GM18499 (cell line): ENCODE results near the gene PRAF2.

Source experiments
- ATAC-seq: cut with Tn5 transposase; IDR thresholded peaks from one replicate; pipeline ENCODE4 v1.9.1; 2021; ENCODE audit warnings: moderate number of reproducible peaks; ENCODE audit not compliant: insufficient read depth, unreplicated experiment

Gene PRAF2

DNA sequence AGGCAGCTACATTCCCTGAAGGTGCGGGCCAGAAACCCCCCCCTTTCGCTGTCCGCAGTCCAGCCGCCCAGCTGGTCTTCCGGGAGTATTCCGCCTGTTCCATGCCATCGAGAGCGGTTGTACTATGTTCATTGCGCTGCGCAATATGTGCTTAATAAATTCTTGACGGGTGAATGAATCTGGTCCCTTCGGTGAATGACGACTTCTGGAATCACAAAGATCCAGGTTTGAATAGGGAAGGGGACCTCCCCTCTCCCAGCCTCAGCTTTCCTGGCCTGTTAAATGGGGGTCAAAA is 29.9 kb downstream of the PRAF2 start:
- no peak for ATAC-seq

DNA sequence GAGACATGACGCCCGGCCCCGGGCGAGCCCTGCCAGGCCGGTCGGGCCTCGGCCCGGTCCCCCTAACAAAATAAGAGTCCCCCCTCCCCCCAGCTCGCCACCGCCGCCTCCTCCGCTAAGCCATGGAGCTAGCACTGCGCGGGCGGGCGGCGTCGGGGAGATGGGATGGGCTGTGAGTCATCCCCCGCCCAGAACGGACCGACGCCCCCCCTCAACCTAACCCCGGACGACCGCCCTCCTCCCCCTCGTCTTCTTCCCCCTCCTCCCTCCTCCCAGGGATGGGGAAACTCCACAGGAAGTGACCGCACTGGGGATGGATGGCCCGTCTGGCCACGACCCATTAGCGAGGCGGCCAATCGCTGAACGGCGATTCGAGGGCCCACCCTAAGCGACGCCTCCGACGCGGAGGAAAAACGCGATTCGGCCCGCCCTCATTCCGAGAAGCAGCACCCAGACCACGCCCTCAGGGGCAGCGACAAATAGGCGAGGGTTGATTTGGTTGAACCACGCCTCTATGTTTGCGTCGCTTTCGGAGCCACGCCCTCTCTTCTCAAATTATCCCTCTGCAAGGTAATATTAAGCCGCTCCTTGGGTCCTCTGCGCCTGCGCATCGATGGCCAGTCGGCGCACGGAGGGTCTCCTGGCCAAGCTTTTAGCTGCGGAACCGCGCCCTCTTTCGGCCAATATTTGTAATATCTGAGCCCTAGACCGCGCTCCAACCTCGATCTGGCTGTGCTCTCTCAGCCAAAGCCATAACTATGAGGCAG is 30.4 kb downstream of the PRAF2 start, which contains the start of gene TFE3:
TFE3 (minus strand) TSS at position 138 of the 767 bp plus-strand sequence; CDS start at position 7, 131 bp downstream.
- ATAC-seq: peak; percentile 80

DNA sequence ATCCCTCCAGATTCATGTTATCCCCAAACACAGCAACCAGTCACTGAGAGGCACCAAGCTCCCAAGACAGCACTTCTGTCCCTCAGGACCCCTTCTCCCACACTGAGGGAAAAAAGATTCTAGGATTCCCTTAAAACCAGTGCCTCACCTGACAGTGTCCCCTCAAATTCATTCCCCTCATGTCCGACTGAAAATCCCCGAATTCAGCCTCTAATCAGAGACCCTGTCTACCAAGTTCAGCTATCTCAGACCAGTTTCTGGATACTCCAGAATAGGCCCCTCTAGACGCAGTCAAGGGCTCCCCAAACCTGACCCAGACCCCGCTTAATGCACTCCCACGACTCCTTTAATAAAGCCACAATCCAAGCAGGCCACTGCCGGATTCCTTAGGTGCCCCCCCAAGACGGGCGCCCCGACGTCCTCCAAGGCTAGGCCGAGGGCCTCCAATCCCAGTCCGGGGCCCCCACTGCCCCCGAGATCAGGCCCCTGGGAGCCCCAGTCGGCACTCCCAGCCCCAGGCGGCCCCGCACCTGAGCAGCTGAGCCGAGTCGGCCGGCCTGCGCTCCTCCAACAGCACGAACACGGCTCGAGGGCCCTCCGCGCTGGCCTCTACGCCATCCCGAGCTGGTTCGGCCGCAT is 31.1 kb downstream of the PRAF2 start:
- ATAC-seq: no peak

DNA sequence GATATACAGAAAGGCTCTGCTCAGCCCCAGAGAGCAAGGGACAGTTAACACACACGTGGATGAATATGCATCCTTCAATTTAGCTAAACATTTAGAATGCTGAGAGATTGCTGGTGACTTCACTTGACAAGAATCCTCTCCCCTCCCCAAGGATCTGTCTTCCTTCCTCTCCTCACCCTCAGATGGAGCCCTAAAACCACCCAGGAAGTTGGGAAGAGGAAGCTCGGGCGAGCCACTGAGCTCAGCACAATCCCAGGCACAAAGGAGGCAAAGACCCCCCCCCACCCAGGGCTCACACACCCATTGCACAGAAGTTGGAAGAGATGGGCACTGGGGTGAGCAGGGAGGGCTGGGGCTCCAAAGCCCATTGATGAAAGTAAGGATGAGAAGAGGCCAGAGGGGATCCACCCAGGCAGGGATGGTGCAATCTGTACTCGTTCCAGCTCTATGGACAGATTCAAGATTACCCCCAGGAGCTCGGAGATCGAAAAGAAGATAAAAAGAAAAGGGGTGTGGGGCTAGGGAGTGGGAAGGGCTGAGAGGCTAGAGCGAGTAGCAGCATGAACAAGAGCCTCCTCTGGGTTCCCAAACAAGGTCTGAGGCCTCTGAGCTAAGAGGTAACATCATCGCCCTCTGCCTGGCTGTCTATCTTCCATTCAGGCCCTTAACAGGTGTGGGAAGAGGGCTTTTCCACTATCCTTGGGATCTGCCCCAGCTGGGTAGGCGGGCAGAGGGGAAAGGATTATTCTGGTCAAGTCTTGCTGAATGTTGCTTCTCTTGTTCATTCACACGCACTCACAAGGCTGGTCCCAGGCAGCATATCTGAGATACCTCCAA is 31.8 kb downstream of the PRAF2 start:
- no peak for ATAC-seq

DNA sequence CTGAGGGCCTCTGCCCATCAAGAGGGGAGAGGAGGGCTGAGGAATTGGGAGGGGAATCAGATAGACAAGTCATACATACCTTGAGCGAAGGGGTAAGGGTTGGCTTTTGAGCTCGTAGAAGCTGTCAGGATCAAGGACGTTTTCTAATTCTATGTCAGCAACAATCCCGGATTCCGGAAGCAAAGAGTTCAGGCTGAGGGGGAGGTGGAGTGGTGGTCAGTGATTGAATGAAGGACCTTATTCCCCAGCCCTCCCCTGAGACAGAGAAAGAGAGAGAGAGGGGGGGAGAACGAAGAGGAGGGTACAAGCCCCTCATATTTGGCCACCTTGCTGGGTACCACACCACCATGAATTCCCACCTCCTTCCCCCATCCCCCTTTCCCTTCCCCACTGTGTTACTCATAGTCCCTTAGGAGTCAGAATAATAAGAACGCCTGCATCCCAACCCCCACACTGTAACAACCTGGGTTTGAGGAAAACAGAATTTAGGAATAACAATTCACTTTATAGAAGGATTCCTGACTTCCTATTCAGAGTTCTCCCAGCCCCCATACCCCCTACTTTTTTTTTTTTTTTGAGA is 33.3 kb downstream of the PRAF2 start:
- ATAC-seq: no peak

DNA sequence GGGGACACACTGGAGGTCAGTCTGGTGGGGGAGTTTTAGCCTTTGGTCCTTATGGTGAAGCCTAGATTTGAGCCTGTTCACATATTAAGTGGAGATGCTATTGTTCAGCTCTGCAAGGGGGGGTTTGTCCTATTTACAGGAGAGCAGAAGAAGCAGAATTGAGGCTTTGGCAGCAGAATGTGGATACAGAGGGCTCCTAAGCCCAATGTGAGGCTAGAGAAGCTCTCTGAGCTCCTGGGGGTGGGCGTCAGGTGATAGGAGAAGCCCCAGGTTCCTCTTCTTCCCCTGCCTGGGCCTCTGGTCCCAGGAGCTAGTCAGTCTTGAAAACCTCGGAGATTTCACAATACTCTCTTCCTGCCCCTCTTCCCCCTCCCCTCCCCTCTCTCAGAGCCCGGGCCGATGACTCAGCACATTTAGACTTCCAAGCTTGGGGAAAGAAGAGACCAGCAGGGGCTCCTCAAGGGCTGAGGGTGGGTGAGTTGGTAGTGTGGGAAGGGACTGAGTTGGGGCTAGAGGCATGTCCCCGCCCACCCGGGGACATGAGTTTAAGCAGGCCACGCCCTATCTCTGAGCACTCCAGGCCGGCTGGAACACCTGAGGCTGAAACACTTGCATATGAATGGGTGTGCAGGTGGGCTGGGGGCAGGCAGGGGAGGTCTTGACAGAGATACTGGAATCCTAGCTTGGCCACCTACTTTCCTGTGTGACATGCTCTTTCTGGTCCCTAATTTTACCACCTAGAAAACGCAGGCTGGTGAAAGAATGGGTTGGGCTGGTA is 34.0 kb downstream of the PRAF2 start:
- ATAC-seq: no peak

DNA sequence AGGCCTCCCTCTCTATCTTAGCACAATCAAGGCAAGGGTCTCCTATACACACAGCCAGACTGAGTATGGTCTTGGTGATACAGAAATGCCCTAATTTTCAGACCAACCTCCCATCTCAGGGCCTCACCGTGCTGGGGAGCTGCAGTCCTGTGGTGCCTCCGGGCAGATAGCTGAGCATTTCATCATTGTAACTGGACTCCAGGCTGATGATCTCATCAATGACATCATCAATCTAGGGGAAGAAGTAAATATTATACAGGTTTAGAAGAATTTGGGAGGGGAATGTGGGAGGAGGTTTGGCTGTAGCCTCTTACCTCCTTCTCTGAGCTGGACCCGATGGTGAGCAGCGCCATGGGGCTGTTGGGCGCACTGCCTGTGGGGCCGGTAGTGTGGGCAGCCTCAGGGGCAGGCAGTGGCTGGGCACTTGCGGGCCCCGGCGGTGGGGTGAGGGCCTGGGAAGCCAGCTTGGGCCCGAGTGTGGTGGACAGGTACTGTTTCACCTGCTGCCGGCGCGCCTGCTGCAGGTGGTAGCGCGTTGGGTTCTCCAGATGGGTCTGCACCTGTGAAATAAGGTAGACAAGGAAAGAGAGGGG is 35.8 kb downstream of the PRAF2 start:
- ATAC-seq: no peak

DNA sequence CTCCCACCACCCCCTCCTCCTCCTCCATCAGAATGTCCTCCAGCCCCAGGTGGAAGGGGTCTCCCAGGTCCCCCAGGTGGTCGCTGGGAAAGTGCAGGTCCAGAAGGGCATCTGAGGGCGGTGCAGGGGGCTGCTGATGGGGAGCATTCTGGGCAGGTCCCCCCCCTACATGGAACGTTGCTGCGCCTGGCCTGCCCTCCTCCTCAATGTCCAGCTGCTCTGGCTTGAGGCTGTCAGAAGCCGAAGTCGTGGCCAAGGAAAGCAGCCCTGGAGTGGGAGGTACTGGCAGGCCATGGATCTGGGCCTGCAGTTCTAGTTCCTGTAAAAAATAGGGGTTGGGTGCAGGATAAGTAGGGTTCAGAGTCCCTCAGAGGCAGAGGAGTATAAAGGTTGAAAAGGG is 43.5 kb downstream of the PRAF2 start:
- ATAC-seq: no peak

DNA sequence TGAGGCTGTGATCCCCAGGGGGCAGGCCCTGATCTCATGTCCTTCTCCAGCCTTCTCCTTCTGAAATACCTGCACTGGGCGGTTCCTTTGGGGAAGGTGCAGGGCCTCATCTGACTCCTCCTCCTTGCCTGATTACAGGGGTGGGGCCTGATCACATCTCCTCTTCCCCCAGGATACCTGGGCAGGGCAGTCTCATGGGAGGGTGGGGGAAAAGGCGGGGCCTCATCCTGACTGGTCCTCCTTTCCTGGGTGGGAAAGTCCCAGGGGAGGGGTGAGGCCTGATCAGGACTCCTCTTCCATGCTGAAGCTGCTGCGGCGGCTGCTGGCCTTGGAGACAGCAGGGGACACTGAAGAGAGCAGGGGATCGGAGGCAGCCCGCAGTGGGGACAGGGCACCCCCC is 43.9 kb downstream of the PRAF2 start:
- ATAC-seq: no peak
